GM23338 (cell line): ENCODE results near the gene FARP1. TPM values are rescaled to one million over a fixed set of nuclear protein-coding genes. Genes with fewer than 3 reads are reported as not detected.

Experiments used
- ATAC-seq: fragments of 200-7000 bp; cut with Tn5 transposase; 3 replicates; pipeline ENCODE4 v1.9.1; 2020
- DNase-seq: peaks from one replicate; pipeline ENCODE4 v3.0.0-alpha.2; 2015; ENCODE audit warnings: low spot score
- H2AFZ ChIP-seq: fragments of 200-600 bp; sonication (generic); 2 replicates; pipeline ENCODE4 v1.8.0; 2016; ENCODE audit warnings: antibody characterized with exemption, mild to moderate bottlenecking, moderate library complexity
- H3F3A ChIP-seq: fragments of 200-600 bp; sonication (generic); replicated peaks from 2 replicates; pipeline ENCODE4 v1.8.0; 2017; ENCODE audit warnings: antibody characterized with exemption, mixed run types, low read depth
- H3K27ac ChIP-seq: fragments of 200-600 bp; sonication (generic); 2 replicates; pipeline ENCODE4 v1.6.1; 2016; ENCODE audit warnings: low read depth
- H3K27me3 ChIP-seq: fragments of 200-600 bp; sonication (generic); 2 replicates; pipeline ENCODE4 v1.8.0; 2016; ENCODE audit warnings: mild to moderate bottlenecking, mixed run types, moderate library complexity; ENCODE audit not compliant: insufficient read depth
- H3K36me3 ChIP-seq: fragments of 200-600 bp; sonication (generic); 2 replicates; pipeline ENCODE4 v1.8.0; 2016; ENCODE audit warnings: mild to moderate bottlenecking; ENCODE audit not compliant: insufficient read depth
- H3K4me1 ChIP-seq: fragments of 200-600 bp; sonication (generic); 2 replicates; pipeline ENCODE4 v1.8.0; 2016; ENCODE audit warnings: mild to moderate bottlenecking, moderate library complexity; ENCODE audit not compliant: insufficient read depth
- H3K4me2 ChIP-seq: fragments of 200-600 bp; sonication (generic); 2 replicates; pipeline ENCODE4 v1.7.1; 2017; ENCODE audit warnings: mixed run types
- H3K4me3 ChIP-seq: fragments of 200-600 bp; sonication (generic); 2 replicates; pipeline ENCODE4 v1.6.1; 2016; ENCODE audit warnings: mixed run types
- H3K79me2 ChIP-seq: fragments of 200-600 bp; sonication (generic); replicated peaks from 2 replicates; pipeline ENCODE4 v1.8.0; 2017; ENCODE audit warnings: mild to moderate bottlenecking; ENCODE audit not compliant: insufficient read depth
- H3K9me2 ChIP-seq: fragments of 200-600 bp; sonication (generic); 2 replicates; pipeline ENCODE4 v1.8.0; 2017; ENCODE audit not compliant: insufficient read depth
- H4K20me1 ChIP-seq: fragments of 200-600 bp; sonication (generic); replicated peaks from 2 replicates; pipeline ENCODE4 v1.8.0; 2017; ENCODE audit warnings: mild to moderate bottlenecking; ENCODE audit not compliant: insufficient read depth
- H3K27ac Mint-ChIP-seq: 2 replicates; pipeline ENCODE4 v1.8.0; 2020; ENCODE audit warnings: inconsistent platforms, mild to moderate bottlenecking, moderate library complexity, mixed read lengths
- H3K27me3 Mint-ChIP-seq: 3 replicates; pipeline ENCODE4 v1.8.0; 2022; ENCODE audit warnings: low read depth, mild to moderate bottlenecking, moderate library complexity, mixed read lengths, inconsistent platforms; ENCODE audit not compliant: insufficient read depth, poor library complexity
- H3K36me3 Mint-ChIP-seq: 3 replicates; pipeline ENCODE4 v1.8.0; 2021; ENCODE audit warnings: low read depth, mild to moderate bottlenecking, inconsistent platforms, moderate library complexity, mixed read lengths
- H3K4me1 Mint-ChIP-seq: 3 replicates; pipeline ENCODE4 v1.8.0; 2020; ENCODE audit warnings: mild to moderate bottlenecking, inconsistent platforms, mixed read lengths
- H3K4me3 Mint-ChIP-seq: 3 replicates; pipeline ENCODE4 v1.8.0; 2021; ENCODE audit warnings: moderate library complexity, mild to moderate bottlenecking, inconsistent platforms, mixed read lengths
- H3K9me3 Mint-ChIP-seq: 3 replicates; pipeline ENCODE4 v1.8.0; 2020; ENCODE audit warnings: moderate library complexity, mild to moderate bottlenecking, inconsistent platforms, mixed read lengths
- CREB1 ChIP-seq: fragments of 250-450 bp; sonication (Bioruptor Pico); IDR thresholded peaks from 2 replicates; pipeline ENCODE4 v1.5.0; 2020; ENCODE audit warnings: low read depth, mild to moderate bottlenecking, moderate library complexity
- CTCF ChIP-seq, 2 experiments: fragments of 200-600 bp in 1 of 2; sonication (generic) in 1 of 2; conservative IDR thresholded peaks; 2 replicates each; pipeline versions ENCODE4 v1.5.1 to v1.6.1; 2016 to 2017; ENCODE audit warnings: antibody characterized with exemption in 2 of 2, low read depth in 2 of 2, mild to moderate bottlenecking in 2 of 2, moderate library complexity in 1 of 2
- ETS1 ChIP-seq: IDR thresholded peaks from 2 replicates; pipeline ENCODE4 v1.6.1; 2016; ENCODE audit warnings: antibody characterized with exemption
- EZH2 ChIP-seq: fragments of 200-600 bp; sonication (generic); IDR thresholded peaks from one replicate; pipeline ENCODE4 v1.8.0; 2017; ENCODE audit warnings: antibody characterized with exemption, mild to moderate bottlenecking, low read depth; ENCODE audit not compliant: unreplicated experiment
- EZH2phosphoT487 ChIP-seq: fragments of 200-600 bp; sonication (generic); IDR thresholded peaks from one replicate; pipeline ENCODE4 v1.8.1; 2018; ENCODE audit warnings: antibody characterized with exemption; ENCODE audit not compliant: unreplicated experiment
- JUNB ChIP-seq: IDR thresholded peaks from one replicate; pipeline ENCODE4 v1.6.1; 2016; ENCODE audit warnings: antibody characterized with exemption; ENCODE audit not compliant: unreplicated experiment
- NANOG ChIP-seq: IDR thresholded peaks from 2 replicates; pipeline ENCODE4 v1.6.1; 2016; ENCODE audit warnings: antibody characterized with exemption, borderline replicate concordance
- POLR2AphosphoS5 ChIP-seq: IDR thresholded peaks from 2 replicates; pipeline ENCODE4 v1.6.1; 2016; ENCODE audit warnings: antibody characterized with exemption, low read depth
- REST ChIP-seq: IDR thresholded peaks from one replicate; pipeline ENCODE4 v1.6.1; 2018; ENCODE audit warnings: antibody characterized with exemption; ENCODE audit not compliant: unreplicated experiment
- STAT1 ChIP-seq: IDR thresholded peaks from one replicate; pipeline ENCODE4 v1.6.1; 2016; ENCODE audit warnings: antibody characterized with exemption; ENCODE audit not compliant: unreplicated experiment
- ZNF114 ChIP-seq: fragments of 250-450 bp; sonication (Bioruptor Pico); IDR thresholded peaks from 2 replicates; pipeline ENCODE4 v1.5.0; 2020; ENCODE audit warnings: mild to moderate bottlenecking, moderate library complexity
- ZNF331 ChIP-seq: fragments of 250-450 bp; sonication (Bioruptor Pico); IDR thresholded peaks from 2 replicates; pipeline ENCODE4 v1.5.0; 2020; ENCODE audit warnings: low read depth, mild to moderate bottlenecking, moderate library complexity
- polyA plus RNA-seq: library from polyadenylated mRNA; unstranded; fragments of >200 nt; fragmentation: Nextera tagmentation; extraction: Ambion mirVana; gene quantifications from 2 replicates; pipeline ENCODE4 v1.2.1, GENCODE V29; 2016
- total RNA-seq: library from RNA; depleted of rRNA; stranded (reverse); fragments of >200 nt; shearing (Covaris generic); gene quantifications from 2 replicates; pipeline ENCODE4 v1.2.3, GENCODE V29; 2014

FARP1 gene
- total and polyA plus RNA-seq, 2 experiments from 2014 or later: 53.6 to 82.5 TPM

- H3K27ac ChIP-seq: no peak overlapping the region
- Mint-ChIP-seq H3K9me3 (no peaks in the 10 kb centered on the region), H3K27me3 (no peaks in the 10 kb centered on the region), H3K4me3 (no peak overlapping the region), H3K36me3 (0 out of 3 replicates have a peak, but pooled peaks cover 5% of the 10 kb centered on the region), H3K4me1 (peaks cover 43% of the 10 kb centered on the region), H3K27ac (no peak overlapping the region)
- no peak for TF ChIP-seq EZH2
- TF ChIP-seq EZH2phosphoT487: no peak
- no peak for TF ChIP-seq CTCF (conservative IDR thresholded peaks at IDR 0.05; ENCODE audit: low read depth in 2 of 2)
- TF ChIP-seq REST: no peak
- no peak for TF ChIP-seq POLR2AphosphoS5
- TF ChIP-seq NANOG: no peak
- no peak for TF ChIP-seq STAT1
- no peak for TF ChIP-seq CREB1 (CRISPR knock-in tag)
- TF ChIP-seq ETS1: no peak
- TF ChIP-seq ZNF114 (CRISPR knock-in tag): no peak
- TF ChIP-seq JUNB: no peak
- TF ChIP-seq ZNF331 (CRISPR knock-in tag): no peak
- H3K4me1 ChIP-seq: peaks cover 13% of the 10 kb centered on the region
- ATAC-seq (no peak), DNase-seq (no peak)
- H3K36me3 ChIP-seq: no peaks in the 10 kb centered on the region; the same call in 1 of the 2 replicates
- H3K9me2 ChIP-seq: peaks cover 9% of the 10 kb centered on the region
- no peak overlapping the region for H3K4me2 ChIP-seq
- peaks cover 24% of the 10 kb centered on the region; the same call in 1 of the 2 replicates for H4K20me1 ChIP-seq
- peaks cover 63% of the 10 kb centered on the region for H3K79me2 ChIP-seq
- no peaks in the 10 kb centered on the region for H3F3A ChIP-seq
- no peak overlapping the region for H3K4me3 ChIP-seq
- no peak overlapping the region for H2AFZ ChIP-seq
- no peaks in the 10 kb centered on the region for H3K27me3 ChIP-seq
Measured at GRCh38 chr13:98293570-98294142, 150.8 kb downstream of the FARP1 start.
